Activated CD8-positive, alpha-beta memory T cell treated with anti-CD3 and anti-CD28 coated beads, Interleukin-2, amount 50 U/mL, for 48 hours (primary cell): ENCODE measurements around the gene SSUH2.

Source experiments
- DNase-seq: peaks from one replicate; pipeline ENCODE4 v3.0.0-alpha.2; 2020

SSUH2 gene

DNA sequence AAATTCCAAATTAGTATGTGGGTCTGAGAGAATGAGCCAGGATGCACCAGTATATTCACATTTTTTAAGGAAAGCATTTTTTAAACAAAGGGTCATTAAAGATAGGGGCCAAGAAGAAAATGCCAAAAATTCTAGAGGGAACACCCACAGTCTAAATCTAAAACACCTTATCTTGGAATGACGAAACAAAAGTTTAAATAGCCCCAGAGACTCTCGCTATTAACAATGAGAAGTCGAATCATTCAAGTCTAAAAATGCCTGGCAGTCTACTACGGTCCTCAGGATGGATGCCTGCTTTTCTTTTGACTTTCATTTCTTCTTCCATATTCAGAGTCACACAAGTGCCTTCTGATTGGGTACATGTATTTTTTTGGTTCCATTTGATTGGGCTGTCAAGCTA, 66.3 kb downstream of the SSUH2 start:
- DNase-seq, result no peak

DNA sequence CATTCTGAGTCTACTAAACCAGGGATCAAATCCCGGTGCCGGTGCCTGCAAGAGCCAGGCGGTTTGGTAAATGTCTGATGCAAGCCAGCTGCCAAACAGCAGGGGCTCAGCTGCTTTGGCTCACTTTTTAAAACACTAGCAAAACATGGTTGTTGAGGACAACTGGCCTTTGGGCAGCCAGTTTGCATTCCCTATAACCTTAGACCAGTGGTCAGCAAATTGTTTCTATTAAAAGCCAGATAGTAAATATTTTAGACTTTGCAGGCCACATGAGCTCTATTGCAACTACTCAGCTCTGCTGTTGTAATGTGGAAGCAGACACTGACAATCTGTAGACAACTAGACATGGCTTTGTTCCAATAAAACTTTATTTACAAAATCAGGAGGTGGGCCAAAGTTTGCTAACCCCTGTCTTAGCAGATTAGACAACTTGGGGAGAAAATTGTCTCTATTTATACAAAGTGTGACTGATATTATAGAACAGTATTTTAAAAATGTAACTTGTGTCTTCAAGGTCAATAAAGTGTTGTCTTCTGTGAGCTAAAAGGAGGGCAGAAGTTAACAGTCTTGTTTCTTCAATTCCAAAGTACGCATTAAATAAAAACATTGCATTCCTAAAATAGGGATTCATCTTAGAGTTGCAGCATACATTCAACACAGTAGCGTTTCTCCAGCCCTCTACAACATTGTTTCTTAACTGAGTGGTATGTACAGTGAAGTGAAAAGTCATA, 67.6 kb downstream of the SSUH2 start:
- DNase-seq, result no peak

DNA sequence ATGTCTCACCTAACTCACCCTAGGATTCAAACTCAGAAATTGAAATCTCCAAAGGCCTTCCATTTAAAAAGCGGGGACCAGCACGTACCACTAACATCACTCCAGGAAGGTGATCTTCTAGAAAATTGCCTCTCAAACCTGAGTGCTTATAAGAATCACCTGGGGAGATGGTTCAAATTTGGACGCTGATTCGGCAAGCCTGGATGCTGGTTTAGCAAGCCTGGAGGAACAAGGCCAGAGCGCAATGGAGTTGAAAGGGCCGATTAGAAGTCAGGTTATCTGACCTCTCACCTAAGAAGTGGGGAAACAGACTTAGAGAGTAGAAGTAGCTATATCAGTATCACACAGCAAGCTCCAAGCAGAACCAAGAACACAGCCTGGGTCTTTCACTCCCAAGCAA, 68.2 kb downstream of the SSUH2 start:
- DNase-seq, result no peak

DNA sequence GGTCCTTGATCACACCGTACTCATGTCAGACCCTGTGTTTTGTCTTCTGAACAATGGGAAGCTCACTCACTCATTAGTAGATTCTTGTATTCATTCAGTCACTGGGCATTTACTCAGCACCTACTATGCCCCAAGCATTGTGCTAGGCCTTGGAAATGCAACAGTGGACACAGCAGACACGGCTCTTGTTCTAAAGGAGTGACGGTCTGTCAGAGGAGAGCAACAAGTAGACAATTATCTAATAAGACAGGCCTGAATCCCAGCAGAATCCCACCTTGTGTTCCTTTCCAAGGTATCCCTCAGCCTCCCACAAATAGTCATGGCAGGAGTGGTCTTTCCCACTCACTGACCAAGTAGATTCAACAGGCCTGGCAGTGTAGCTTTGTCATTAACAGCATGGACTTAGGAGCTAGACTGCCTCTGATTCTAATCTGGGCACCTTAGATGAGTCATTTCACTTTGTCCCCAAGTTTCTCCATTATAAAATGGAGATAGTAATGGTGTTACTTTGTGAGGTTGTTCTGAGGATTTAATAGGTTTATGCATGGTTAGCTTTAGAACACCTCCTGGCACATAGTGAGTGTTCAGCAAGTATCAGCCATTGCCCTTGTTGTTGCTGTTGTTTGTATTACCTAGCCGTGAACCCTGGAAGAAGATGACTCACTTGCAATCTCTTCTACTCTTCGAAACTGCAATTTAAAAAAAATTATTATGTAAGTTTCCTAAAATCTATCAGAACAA, 69.1 kb downstream of the SSUH2 start:
- DNase-seq, result no peak

DNA sequence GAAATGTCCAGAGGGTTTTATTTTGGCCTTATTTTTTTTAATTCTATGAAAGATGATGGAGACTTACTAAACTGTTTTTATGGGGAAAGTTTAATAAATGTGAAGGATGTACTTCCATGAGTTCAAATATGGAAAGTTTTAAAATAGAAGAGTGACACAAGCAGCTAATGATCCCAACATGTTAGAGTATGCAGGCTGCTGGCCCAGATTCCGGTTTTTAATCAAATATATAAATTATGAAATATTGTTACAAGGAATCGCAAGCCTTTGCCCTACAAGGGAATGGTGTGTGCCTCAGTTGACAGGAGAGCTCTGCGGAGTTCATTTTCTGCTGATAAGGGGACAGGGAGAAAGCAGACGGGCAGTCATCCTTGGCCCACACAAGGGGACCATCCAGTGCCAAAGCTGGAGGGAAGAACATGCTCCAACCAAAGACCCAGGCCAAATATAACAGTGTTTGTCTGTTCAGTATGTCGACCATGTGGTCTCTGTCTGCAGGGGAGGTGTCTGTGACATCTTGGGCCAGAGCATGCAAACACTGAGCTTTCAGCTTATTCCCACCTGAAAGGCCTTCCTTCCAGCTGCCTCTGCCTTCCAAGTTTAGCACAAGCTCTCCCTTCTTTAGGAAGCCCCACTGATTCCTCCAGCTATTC, 69.8 kb downstream of the SSUH2 start:
- no peak for DNase-seq

DNA sequence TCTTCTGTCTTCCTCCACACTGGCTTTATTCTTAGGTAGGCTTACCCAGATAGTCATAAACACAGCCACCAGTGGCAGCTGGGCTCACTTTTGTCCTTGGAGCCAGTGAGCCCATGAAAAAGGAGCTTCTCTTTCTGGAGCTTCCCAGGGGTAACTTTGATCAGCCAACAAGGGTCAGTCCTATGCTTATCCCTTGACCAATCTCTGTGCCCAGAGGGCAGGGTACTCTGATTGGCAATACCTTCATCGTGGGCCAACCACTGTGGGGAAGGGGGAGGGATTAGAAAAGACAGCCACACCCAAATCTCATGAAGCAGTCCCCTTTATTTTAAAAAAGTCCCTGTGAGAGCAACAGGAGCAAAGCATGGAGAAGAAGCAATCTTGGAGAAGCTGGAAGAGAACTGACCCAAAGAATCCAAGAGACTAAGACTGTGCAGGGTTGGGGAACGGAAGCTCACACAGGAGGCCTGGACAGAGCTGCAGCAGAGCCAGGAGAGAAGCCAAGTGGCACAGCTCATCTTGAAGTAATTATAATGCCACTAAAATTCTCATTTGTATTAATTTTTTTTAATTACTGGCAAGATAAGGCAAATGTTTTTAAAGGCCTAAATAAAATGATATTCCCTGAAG, 70.4 kb downstream of the SSUH2 start:
- DNase-seq, result no peak

DNA sequence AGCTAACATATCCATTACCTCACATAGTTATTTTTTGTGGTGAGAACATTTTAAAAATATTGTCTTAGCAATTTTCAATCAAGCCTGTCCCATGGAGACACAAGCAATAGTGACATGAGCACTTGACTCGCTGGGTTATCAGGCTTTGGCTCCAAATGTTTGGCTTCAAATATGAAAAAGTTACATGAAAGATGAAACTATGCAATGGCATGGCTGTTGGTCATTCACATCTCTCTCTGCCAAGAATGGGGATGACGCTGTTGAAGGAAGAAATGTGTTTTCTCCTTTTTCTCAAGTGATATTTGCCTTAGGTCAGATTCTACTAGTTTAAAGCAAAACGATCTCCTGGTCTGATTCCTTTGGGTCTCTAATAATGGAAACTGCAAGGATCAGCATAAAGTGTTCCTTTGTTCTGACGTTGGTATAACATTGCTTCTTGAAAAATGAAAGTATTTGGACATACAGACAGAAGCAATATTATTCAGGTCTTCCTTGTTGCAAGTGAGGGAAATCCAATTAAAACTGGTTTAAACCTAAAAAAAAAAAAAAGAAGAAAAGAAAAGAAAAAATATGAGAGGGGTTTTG, 71.2 kb downstream of the SSUH2 start:
- no peak for DNase-seq

DNA sequence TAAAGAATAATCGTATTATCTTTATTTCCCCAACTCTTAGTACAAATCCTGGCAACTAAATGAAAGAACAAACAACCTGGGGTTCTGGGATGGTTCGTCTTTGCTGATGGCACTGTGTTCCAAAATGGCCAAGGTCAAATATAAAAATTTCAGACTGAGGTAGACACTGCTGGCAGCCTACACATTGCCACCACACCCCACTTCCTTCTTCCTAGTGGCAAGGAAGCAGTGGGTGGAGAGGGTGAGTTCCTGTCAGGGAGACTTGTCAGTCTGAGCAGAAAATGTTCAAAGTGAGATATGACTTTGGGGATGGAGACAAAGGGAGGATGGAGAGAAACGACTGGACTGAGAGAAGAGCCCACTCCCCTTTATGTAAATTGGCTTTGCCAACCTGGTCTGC, 73.3 kb downstream of the SSUH2 start:
- no peak for DNase-seq
